A673 (cell line): ENCODE results near the gene FMN2.

Experiments used
- CTCF ChIP-seq: fragments of 300-800, 200-600 bp; sonication (generic); conservative IDR thresholded peaks from 2 replicates; pipeline ENCODE4 v1.5.1; 2017; ENCODE audit warnings: low read depth, mild to moderate bottlenecking, antibody characterized with exemption, low read length, moderate library complexity, mixed read lengths
- EZH2 ChIP-seq: fragments of 200-600 bp; sonication (generic); IDR thresholded peaks from 2 replicates; pipeline ENCODE4 v1.6.1; 2017; ENCODE audit warnings: borderline replicate concordance, low read depth, mild to moderate bottlenecking, mixed read lengths, antibody characterized with exemption, low read length; ENCODE audit not compliant: poor library complexity, severe bottlenecking

GRCh38 chr1:240455228-240455821 is 363.6 kb downstream of the FMN2 start:
- TF ChIP-seq CTCF (peak; percentile 46), EZH2 (no peak)
